B cell (primary cell): ENCODE data around the gene TMPRSS9.

Source experiments
- EZH2 ChIP-seq: IDR thresholded peaks from 2 replicates; pipeline ENCODE4 v1.6.1; 2012; ENCODE audit warnings: borderline replicate concordance, low read depth, mild to moderate bottlenecking, moderate library complexity, low read length; ENCODE audit not compliant: insufficient read depth, poor library complexity, severe bottlenecking
- TF ChIP-seq, protein P1 (sequence below): fragments of 200-600 bp; IDR thresholded peaks from one replicate; pipeline ENCODE4 v1.8.0; 2022; ENCODE audit warnings: antibody characterized with exemption, mild to moderate bottlenecking

DNA sequence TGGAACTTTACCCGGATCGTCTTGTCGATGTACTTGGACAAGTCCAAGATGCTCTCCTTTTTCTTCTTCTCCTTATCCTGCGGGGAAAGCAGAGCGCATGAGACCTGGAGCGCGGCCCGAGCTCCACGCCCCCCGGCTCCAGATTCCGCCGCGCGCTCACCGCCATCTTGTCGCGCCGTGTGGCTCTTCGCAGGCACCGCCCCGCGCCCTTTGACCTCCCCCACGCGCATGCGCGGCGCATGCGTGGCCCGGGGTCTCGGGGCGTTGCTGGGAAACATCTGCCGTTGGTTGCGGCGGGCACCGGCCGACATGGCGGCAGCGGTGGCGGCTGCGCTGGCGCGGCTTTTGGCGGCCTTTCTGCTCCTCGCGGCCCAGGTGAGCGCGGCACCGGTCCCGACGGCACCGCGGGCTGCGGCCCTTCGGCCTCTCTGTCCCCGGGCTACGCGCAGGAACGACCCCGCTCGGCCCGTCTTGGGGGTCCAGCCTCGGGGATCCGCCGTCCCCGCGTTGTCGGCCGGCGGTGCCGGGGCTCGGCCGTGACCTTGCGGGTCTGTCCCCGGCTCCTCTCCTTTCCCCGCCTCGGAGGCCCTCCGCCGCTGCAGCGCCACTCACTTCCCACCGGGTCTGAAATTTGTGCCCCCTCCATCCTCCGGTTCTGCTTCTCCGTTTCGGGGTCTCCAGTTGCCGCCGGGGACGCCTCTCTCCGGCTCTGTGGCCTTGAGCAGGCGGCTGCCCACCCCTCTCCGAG is 31.5 kb upstream of the TMPRSS9 start, which contains the start of the genes LSM7 and SPPL2B:
- TF ChIP-seq, protein P1, sequence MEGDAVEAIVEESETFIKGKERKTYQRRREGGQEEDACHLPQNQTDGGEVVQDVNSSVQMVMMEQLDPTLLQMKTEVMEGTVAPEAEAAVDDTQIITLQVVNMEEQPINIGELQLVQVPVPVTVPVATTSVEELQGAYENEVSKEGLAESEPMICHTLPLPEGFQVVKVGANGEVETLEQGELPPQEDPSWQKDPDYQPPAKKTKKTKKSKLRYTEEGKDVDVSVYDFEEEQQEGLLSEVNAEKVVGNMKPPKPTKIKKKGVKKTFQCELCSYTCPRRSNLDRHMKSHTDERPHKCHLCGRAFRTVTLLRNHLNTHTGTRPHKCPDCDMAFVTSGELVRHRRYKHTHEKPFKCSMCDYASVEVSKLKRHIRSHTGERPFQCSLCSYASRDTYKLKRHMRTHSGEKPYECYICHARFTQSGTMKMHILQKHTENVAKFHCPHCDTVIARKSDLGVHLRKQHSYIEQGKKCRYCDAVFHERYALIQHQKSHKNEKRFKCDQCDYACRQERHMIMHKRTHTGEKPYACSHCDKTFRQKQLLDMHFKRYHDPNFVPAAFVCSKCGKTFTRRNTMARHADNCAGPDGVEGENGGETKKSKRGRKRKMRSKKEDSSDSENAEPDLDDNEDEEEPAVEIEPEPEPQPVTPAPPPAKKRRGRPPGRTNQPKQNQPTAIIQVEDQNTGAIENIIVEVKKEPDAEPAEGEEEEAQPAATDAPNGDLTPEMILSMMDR = no peak
- no peak for TF ChIP-seq EZH2
